ENCODE data around the gene NPPA.

The NPPA gene

DNA sequence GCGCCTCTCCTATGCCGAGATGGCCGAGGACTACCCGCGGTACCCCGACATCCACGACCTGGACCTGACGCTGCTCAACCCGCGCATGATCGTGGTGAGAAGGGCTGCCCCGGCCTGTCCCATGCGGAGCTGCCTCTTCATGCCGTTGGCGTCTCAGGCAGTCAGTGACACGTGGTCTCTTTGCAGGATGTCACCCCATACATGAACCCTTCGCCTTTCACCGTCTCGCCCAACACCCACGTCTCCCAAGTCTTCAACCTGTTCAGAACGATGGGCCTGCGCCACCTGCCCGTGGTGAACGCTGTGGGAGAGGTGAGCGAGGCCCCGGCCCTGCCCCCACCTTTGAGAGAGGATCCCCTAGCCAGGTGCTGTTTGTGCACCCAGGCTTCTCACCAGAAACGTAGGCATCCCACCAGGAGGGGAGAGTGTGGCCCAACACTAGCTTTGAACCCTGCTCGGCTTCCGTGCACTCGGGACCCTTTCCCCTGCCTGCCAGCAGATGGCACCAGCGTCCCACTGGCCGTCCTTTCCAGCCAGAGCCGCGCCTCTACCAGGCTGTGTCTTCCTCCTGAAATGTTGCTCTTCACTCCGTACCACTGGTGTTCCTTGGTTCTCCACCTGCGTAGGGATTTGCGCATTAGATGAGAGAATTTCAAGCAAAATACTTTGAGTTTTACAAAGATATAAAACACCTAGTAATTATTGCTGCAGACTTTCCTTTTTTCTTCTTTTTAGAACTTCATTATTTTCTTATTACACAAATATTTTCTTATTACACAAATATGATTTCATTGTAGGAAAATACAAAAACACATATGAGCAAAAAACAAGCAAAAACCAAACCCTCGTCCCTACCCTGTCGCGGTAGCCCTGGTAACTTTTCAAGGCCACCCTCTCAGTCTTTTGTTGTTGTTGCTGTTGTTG lies 9.0 kb downstream of the NPPA start:
- in situ Hi-C loops (cut with MboI; ENCODE audit: low sequenced_read_pairs, unreplicated experiment) = no loop called here
- DNase-seq (ENCODE audit: low spot score) = peak; percentile 95
- TF ChIP-seq, protein P1, sequence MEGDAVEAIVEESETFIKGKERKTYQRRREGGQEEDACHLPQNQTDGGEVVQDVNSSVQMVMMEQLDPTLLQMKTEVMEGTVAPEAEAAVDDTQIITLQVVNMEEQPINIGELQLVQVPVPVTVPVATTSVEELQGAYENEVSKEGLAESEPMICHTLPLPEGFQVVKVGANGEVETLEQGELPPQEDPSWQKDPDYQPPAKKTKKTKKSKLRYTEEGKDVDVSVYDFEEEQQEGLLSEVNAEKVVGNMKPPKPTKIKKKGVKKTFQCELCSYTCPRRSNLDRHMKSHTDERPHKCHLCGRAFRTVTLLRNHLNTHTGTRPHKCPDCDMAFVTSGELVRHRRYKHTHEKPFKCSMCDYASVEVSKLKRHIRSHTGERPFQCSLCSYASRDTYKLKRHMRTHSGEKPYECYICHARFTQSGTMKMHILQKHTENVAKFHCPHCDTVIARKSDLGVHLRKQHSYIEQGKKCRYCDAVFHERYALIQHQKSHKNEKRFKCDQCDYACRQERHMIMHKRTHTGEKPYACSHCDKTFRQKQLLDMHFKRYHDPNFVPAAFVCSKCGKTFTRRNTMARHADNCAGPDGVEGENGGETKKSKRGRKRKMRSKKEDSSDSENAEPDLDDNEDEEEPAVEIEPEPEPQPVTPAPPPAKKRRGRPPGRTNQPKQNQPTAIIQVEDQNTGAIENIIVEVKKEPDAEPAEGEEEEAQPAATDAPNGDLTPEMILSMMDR (IDR thresholded peaks at IDR 0.05; ENCODE audit: borderline replicate concordance, control extremely low read depth, extremely low read depth, insufficient read depth, missing control alignments) = peak; percentile 96

DNA sequence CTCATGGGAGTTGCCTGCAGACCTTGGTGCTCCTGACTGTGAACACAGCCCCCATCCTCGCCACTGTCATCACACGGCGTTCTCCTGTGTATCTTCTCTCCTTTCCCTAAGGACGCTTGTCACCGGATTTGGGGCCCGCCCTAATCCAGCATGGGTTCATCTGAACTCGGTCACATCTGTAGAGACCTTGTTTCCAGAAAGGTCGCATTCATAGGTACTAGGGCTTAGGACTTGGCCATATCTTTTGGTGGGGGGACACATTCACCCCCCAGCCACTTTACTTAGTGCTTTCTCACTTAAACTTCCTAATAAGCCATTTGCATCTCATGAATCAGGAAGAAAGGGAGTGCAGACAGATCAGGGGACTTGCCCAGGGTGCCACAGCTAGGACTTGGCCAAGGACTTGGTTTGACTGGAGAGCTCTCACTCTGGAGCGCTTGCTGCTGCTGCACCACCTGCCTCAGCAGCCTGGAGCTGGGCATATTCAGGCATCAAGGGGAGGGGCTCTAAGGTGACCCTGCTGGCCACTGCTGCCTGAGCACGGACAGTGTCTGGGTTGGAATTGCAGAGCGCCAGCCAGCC lies 9.7 kb downstream of the NPPA start:
- no peak for DNase-seq (ENCODE audit: low spot score)
- in situ Hi-C loops (cut with MboI; ENCODE audit: low sequenced_read_pairs, unreplicated experiment) = no loop called here
- TF ChIP-seq, protein P1 (IDR thresholded peaks at IDR 0.05; ENCODE audit: borderline replicate concordance, control extremely low read depth, extremely low read depth, insufficient read depth, missing control alignments) = no peak

DNA sequence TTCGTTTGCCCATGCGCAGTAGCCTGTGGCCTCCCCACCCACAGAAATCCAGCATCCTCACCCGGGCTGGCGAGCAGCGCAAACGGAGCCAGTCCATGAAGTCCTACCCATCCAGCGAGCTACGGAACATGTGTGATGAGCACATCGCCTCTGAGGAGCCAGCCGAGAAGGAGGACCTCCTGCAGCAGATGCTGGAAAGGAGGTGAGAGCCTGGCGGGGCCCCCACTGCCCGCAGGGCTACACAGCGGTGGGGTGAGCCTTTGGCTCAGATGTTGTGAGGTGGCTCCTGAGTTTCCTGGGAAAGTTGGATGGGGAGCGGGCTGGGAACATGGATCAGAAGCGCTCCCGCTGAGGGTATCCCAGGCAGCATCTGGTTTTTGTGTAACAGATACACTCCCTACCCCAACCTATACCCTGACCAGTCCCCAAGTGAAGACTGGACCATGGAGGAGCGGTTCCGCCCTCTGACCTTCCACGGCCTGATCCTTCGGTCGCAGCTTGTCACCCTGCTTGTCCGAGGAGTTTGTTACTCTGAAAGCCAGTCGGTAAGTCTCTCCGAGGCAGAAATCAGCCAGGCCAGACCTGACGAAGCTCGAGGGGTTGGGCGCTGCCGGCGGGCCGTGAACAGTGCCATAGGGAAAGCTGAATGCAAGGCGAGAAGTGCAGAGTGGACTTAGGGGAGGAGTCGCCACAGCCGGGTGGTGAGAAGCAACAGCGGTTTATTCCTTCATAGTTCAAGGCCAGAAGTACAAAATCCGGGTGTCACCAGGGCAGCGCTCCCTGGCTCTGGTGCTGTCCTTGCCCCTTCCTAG lies 10.4 kb downstream of the NPPA start:
- in situ Hi-C loops (cut with MboI; ENCODE audit: low sequenced_read_pairs, unreplicated experiment) = no loop called here
- TF ChIP-seq, protein P1 (IDR thresholded peaks at IDR 0.05; ENCODE audit: borderline replicate concordance, control extremely low read depth, extremely low read depth, insufficient read depth, missing control alignments) = no peak
- DNase-seq (ENCODE audit: low spot score) = no peak

DNA sequence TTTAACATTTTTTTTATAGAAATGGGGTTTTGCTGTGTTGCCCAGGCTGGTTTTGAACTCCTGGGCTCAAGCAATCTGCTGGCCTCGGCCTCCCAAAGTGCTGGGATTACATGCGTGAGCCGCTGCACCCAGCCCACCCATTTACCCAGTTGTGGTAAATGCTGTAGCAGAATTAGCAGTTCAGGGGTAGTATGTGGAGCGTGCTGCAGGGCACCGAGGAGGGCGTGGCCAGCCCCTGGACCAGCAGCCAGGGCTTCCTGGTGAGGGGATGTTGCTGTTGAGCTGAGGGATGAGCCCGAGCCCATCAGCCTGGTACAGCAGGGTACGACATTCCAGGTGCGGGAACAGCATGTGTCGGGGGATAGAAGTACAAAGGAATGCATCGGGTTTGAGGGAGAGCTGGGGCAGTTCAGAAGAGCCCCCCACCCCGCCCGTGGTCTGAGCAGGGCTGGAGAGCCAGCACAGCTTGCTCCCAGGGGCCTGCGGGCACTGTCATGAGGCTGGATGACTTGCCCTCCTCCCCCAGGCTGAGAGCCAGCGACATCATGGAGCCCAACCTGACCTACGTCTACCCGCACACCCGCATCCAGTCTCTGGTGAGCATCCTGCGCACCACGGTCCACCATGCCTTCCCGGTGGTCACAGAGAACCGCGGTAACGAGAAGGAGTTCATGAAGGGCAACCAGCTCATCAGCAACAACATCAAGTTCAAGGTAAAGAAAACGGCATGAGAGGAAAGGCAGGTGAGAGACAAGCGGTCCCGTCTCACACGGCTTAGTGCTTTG lies 11.9 kb downstream of the NPPA start:
- DNase-seq (ENCODE audit: low spot score) = no peak
- in situ Hi-C loops (cut with MboI; ENCODE audit: low sequenced_read_pairs, unreplicated experiment) = no loop called here
- TF ChIP-seq, protein P1 (IDR thresholded peaks at IDR 0.05; ENCODE audit: borderline replicate concordance, control extremely low read depth, extremely low read depth, insufficient read depth, missing control alignments) = no peak

DNA sequence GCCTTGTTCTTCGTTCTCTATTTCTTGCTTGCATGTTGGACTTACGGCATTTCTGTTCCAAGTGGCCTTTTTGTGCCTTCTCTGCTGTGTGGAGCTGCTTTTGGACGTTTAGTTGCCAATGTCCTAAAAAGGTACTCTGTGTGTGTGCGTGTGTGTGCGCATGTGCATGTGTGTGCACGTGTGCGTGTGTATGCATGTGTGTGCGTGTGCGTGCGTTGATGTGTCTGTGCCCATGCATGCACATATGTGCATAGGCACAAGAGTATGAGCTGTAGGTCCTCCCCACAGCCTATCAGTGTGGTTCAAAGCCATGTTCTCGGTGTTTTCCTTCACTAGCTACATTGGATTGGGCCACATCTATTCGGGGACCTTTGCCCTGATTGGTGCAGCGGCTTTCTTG lies 13.7 kb downstream of the NPPA start:
- TF ChIP-seq, protein P1 (IDR thresholded peaks at IDR 0.05; ENCODE audit: borderline replicate concordance, control extremely low read depth, extremely low read depth, insufficient read depth, missing control alignments) = no peak
- in situ Hi-C loops (cut with MboI; ENCODE audit: low sequenced_read_pairs, unreplicated experiment) = no loop called here

DNA sequence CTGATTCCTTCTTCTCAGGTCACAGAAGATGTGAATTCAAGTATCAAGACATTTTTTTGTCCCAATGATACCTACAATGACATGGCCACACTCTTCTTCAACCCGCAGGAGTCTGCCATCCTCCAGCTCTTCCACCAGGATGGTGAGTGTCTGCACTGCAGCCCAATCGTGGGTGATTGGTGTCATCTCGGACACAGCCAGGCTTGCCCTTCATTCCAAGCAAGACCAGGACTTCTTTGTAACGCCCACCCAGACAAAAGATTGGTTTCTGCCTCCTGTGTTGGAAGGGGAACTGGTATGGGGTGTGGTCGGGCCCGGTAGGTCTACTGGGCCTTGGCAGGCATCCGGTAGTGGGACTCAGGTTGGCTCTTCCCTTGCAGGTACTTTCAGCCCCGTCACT lies 14.1 kb downstream of the NPPA start:
- no peak for DNase-seq (ENCODE audit: low spot score)
- TF ChIP-seq, protein P1 (IDR thresholded peaks at IDR 0.05; ENCODE audit: borderline replicate concordance, control extremely low read depth, extremely low read depth, insufficient read depth, missing control alignments) = no peak
- in situ Hi-C loops (cut with MboI; ENCODE audit: low sequenced_read_pairs, unreplicated experiment) = no loop called here

More for the DNA sequence above, 13.7 kb downstream of the NPPA start:
- DNase-seq (ENCODE audit: low spot score) = no peak

Data from GM13976 (cell line).